Endothelial cell of umbilical vein (primary cell): ENCODE results near the gene IL4R.

Experiments
- CTCF ChIP-seq, 2 donors: IDR thresholded peaks; 1 replicate in 1 of 2; 2 replicates in 1 of 2; pipeline ENCODE4 v1.5.1; 2011; ENCODE audit warnings: low read length in 2 of 2, mild to moderate bottlenecking in 2 of 2, moderate library complexity in 2 of 2, control low read depth in 1 of 2, inconsistent platforms in 1 of 2, low read depth in 1 of 2; ENCODE audit not compliant: insufficient read depth in 1 of 2; ENCODE audit errors: extremely low read depth in 1 of 2
- JUN ChIP-seq: IDR thresholded peaks from 2 replicates; pipeline ENCODE4 v1.6.1; 2011; ENCODE audit warnings: borderline replicate concordance, low read depth; ENCODE audit not compliant: insufficient read length, insufficient read depth
- MAX ChIP-seq: IDR thresholded peaks from 2 replicates; pipeline ENCODE4 v1.6.1; 2011; ENCODE audit not compliant: insufficient read depth, insufficient read length
- POLR2AphosphoS5 ChIP-seq: IDR thresholded peaks from 2 replicates; pipeline ENCODE4 v1.6.1; 2012; ENCODE audit warnings: low read depth, mild to moderate bottlenecking, control low read depth, low read length, moderate library complexity; ENCODE audit not compliant: insufficient read depth

GRCh38 chr16:27339180-27339579 lies 25.4 kb downstream of the IL4R start:
- TF ChIP-seq JUN (no peak), CTCF (IDR thresholded peaks at IDR 0.05; ENCODE audit: extremely low read depth in 1 of 2, insufficient read depth in 1 of 2, low read depth in 1 of 2, low read length in 2 of 2) (no peak), POLR2AphosphoS5 (no peak), MAX (no peak)
